ENCODE data around the gene SUMO3. TPM values are rescaled to one million over a fixed set of nuclear protein-coding genes. Genes with fewer than 3 reads are reported as not detected.

Gene SUMO3
- total RNA-seq, 1 experiment from 2014 or later, result 81.5 TPM

GRCh38 chr21:44790368-44790767, 27.5 kb downstream of the SUMO3 start:
- Histone ChIP-seq H3K27ac (no peak overlapping the region), H3K27me3 (ENCODE audit: insufficient read depth, low read depth) (no peaks in the 10 kb centered on the region), H3F3A (ENCODE audit: insufficient read depth, low read depth) (no peaks in the 10 kb centered on the region), H3K4me1 (replicated peaks; ENCODE audit: insufficient read depth) (no peaks in the 10 kb centered on the region), H3K4me2 (no peak overlapping the region), H2AFZ (no peak overlapping the region), H3K36me3 (ENCODE audit: low read depth) (no peaks in the 10 kb centered on the region), H3K9me3 (ENCODE audit: insufficient read depth, low read depth) (no peaks in the 10 kb centered on the region), H3K4me3 (no peak overlapping the region), H4K20me1 (ENCODE audit: insufficient read depth) (peaks cover 21% of the 10 kb centered on the region), H3K79me2 (ENCODE audit: low read depth) (peaks cover 54% of the 10 kb centered on the region), H3K9me2 (ENCODE audit: insufficient read depth) (no peaks in the 10 kb centered on the region)
- BruUV-seq (replicated peaks), result no TSS peak
- CTCF ChIA-PET, result no interaction called here
- POLR2A ChIA-PET (ENCODE audit: unreplicated experiment), result no interaction called here
- TF ChIP-seq EZH2 (IDR thresholded peaks at IDR 0.05; ENCODE audit: low read depth) (no peak), CTCF (conservative IDR thresholded peaks at IDR 0.05) (no peak)
- DNase-seq, result no peak
- intact Hi-C loops (cut with micrococcal nuclease; ENCODE audit: unreplicated experiment), result no loop called here

GRCh38 chr21:44789880-44790279, 28.0 kb downstream of the SUMO3 start:
- no peak overlapping the region for H3K4me2 ChIP-seq
- H3K9me2 ChIP-seq (ENCODE audit: insufficient read depth), result no peaks in the 10 kb centered on the region
- BruUV-seq (replicated peaks), result no TSS peak
- no peaks in the 10 kb centered on the region for H3K36me3 ChIP-seq (ENCODE audit: low read depth)
- no peak overlapping the region for H3K4me3 ChIP-seq
- ChIA-PET CTCF (no interaction called here), POLR2A (ENCODE audit: unreplicated experiment) (no interaction called here)
- DNase-seq, result no peak
- intact Hi-C loops (cut with micrococcal nuclease; ENCODE audit: unreplicated experiment), result no loop called here
- no peaks in the 10 kb centered on the region for H3K27me3 ChIP-seq (ENCODE audit: insufficient read depth, low read depth)
- no peaks in the 10 kb centered on the region for H3K4me1 ChIP-seq (replicated peaks; ENCODE audit: insufficient read depth)
- peaks cover 54% of the 10 kb centered on the region for H3K79me2 ChIP-seq (ENCODE audit: low read depth)
- no peak for TF ChIP-seq CTCF (conservative IDR thresholded peaks at IDR 0.05)
- no peak for TF ChIP-seq EZH2 (IDR thresholded peaks at IDR 0.05; ENCODE audit: low read depth)
- H4K20me1 ChIP-seq (ENCODE audit: insufficient read depth), result peaks cover 23% of the 10 kb centered on the region
- no peaks in the 10 kb centered on the region for H3F3A ChIP-seq (ENCODE audit: insufficient read depth, low read depth)
- H3K9me3 ChIP-seq (ENCODE audit: insufficient read depth, low read depth), result no peaks in the 10 kb centered on the region
- no peak overlapping the region for H3K27ac ChIP-seq
- H2AFZ ChIP-seq, result no peak overlapping the region

- TF ChIP-seq EZH2 (IDR thresholded peaks at IDR 0.05; ENCODE audit: low read depth) (no peak), CTCF (conservative IDR thresholded peaks at IDR 0.05) (no peak)
- no peak overlapping the region for H2AFZ ChIP-seq
- H3K9me3 ChIP-seq (ENCODE audit: insufficient read depth, low read depth), result no peaks in the 10 kb centered on the region
- no peak overlapping the region for H3K27ac ChIP-seq
- H3K4me3 ChIP-seq, result no peak overlapping the region
- no peaks in the 10 kb centered on the region for H3K9me2 ChIP-seq (ENCODE audit: insufficient read depth)
- ChIA-PET POLR2A (ENCODE audit: unreplicated experiment) (no interaction called here), CTCF (interaction anchor here (0.6 kb wide), 1 partner anchor 469 kb away, joined by 9 read pairs; no protein-coding TSS in a partner anchor)
- no peak for DNase-seq
- peaks cover 14% of the 10 kb centered on the region for H4K20me1 ChIP-seq (ENCODE audit: insufficient read depth)
- no peaks in the 10 kb centered on the region for H3K36me3 ChIP-seq (ENCODE audit: low read depth)
- no peak overlapping the region for H3K4me2 ChIP-seq
- H3F3A ChIP-seq (ENCODE audit: insufficient read depth, low read depth), result no peaks in the 10 kb centered on the region
- BruUV-seq (replicated peaks), result no TSS peak
- intact Hi-C loops (cut with micrococcal nuclease; ENCODE audit: unreplicated experiment), result no loop called here
- no peaks in the 10 kb centered on the region for H3K4me1 ChIP-seq (replicated peaks; ENCODE audit: insufficient read depth)
- H3K79me2 ChIP-seq (ENCODE audit: low read depth), result peaks cover 27% of the 10 kb centered on the region; the same call in 1 of the 2 replicates
- H3K27me3 ChIP-seq (ENCODE audit: insufficient read depth, low read depth), result no peaks in the 10 kb centered on the region
Observed at GRCh38 chr21:44785620-44786335, 32.1 kb downstream of the SUMO3 start.

All from PC-9 (cell line).